H1 (cell line): ENCODE data around the gene TWIST2.

Source experiments
- BRCA1 ChIP-seq: IDR thresholded peaks from 2 replicates; pipeline ENCODE4 v1.6.1; 2012; ENCODE audit warnings: low read depth, low read length, improper control_type of control experiment
- CBX5 ChIP-seq: fragments of 300-800, 300-1000 bp; sonication (generic); IDR thresholded peaks from 2 replicates; pipeline ENCODE4 v1.7.1; 2016; ENCODE audit warnings: antibody characterized with exemption, low read length, low read depth
- EP300 ChIP-seq, 2 experiments: IDR thresholded peaks; 1 replicate in 1 of 2; 2 replicates in 1 of 2; pipeline ENCODE4 v1.6.1; 2011 to 2012; ENCODE audit warnings: low read depth in 2 of 2, low read length in 2 of 2, mild to moderate bottlenecking in 2 of 2, borderline replicate concordance in 1 of 2, inconsistent platforms in 1 of 2, moderate library complexity in 1 of 2
- EZH2 ChIP-seq: fragments of 200-600 bp; sonication (generic); IDR thresholded peaks from 2 replicates; pipeline ENCODE4 v1.7.1; 2012; ENCODE audit warnings: low read depth, mild to moderate bottlenecking, moderate library complexity, low read length, inconsistent platforms; ENCODE audit not compliant: severe bottlenecking
- HDAC6 ChIP-seq: IDR thresholded peaks from one replicate; pipeline ENCODE4 v1.7.1; 2012; ENCODE audit warnings: low read depth, mild to moderate bottlenecking, inconsistent platforms, low read length, moderate library complexity
- JUND ChIP-seq: IDR thresholded peaks from 2 replicates; pipeline ENCODE4 v1.6.1; 2011; ENCODE audit warnings: mild to moderate bottlenecking, improper control_type of control experiment, low read length
- MAX ChIP-seq: IDR thresholded peaks from 2 replicates; pipeline ENCODE4 v1.6.1; 2012; ENCODE audit warnings: inconsistent platforms
- POLR2A ChIP-seq, 2 experiments: IDR thresholded peaks; 1 replicate in 1 of 2; 2 replicates in 1 of 2; pipeline ENCODE4 v1.6.1; 2011; ENCODE audit warnings: low read depth in 2 of 2, low read length in 2 of 2, mild to moderate bottlenecking in 2 of 2; ENCODE audit errors: control extremely low read depth in 1 of 2
- RAD21 ChIP-seq, 2 experiments: IDR thresholded peaks in 1 of 2; conservative IDR thresholded peaks in 1 of 2; 2 replicates each; pipeline ENCODE4 v1.6.1; 2011; ENCODE audit warnings: low read depth in 2 of 2, low read length in 2 of 2, improper control_type of control experiment in 1 of 2, inconsistent platforms in 1 of 2, mild to moderate bottlenecking in 1 of 2, moderate library complexity in 1 of 2
- RFX5 ChIP-seq: IDR thresholded peaks from 2 replicates; pipeline ENCODE4 v1.6.1; 2011; ENCODE audit warnings: low read depth, low read length, improper control_type of control experiment, borderline replicate concordance
- TBP ChIP-seq: IDR thresholded peaks from 2 replicates; pipeline ENCODE4 v1.6.1; 2011; ENCODE audit warnings: low read depth, low read length, improper control_type of control experiment
- YY1 ChIP-seq: IDR thresholded peaks from 2 replicates; pipeline ENCODE4 v1.6.1; 2011; ENCODE audit warnings: low read depth, mild to moderate bottlenecking, low read length
- ZNF274 ChIP-seq: IDR thresholded peaks from 2 replicates; pipeline ENCODE4 v1.7.0; 2012; ENCODE audit warnings: low read length, borderline replicate concordance; ENCODE audit errors: extremely low read depth
- TF ChIP-seq, protein P1 (sequence below), 3 experiments: IDR thresholded peaks; 1 replicate in 2 of 3; 2 replicates in 1 of 3; pipeline versions ENCODE4 v1.5.1 to v1.6.1; 2011; ENCODE audit warnings: low read length in 3 of 3, mild to moderate bottlenecking in 3 of 3, inconsistent platforms in 2 of 3, low read depth in 1 of 3, moderate library complexity in 1 of 3; ENCODE audit not compliant: insufficient read depth in 1 of 3; ENCODE audit errors: control extremely low read depth in 1 of 3

- TF ChIP-seq ZNF274 (no peak), BRCA1 (no peak), EZH2 (no peak), CBX5 (no peak), POLR2A (IDR thresholded peaks at IDR 0.05; ENCODE audit: control extremely low read depth in 1 of 2, low read depth in 2 of 2, low read length in 2 of 2) (no peak), RFX5 (no peak), RAD21 (IDR thresholded peaks at IDR 0.05 in 1 of 2, conservative IDR thresholded peaks at IDR 0.05 in 1 of 2; ENCODE audit: low read depth in 2 of 2, low read length in 2 of 2) (no peak), YY1 (no peak), MAX (no peak), TBP (no peak), HDAC6 (no peak), JUND (no peak), EP300 (IDR thresholded peaks at IDR 0.05; ENCODE audit: borderline replicate concordance in 1 of 2, low read depth in 2 of 2, low read length in 2 of 2) (no peak)
- TF ChIP-seq, protein P1, sequence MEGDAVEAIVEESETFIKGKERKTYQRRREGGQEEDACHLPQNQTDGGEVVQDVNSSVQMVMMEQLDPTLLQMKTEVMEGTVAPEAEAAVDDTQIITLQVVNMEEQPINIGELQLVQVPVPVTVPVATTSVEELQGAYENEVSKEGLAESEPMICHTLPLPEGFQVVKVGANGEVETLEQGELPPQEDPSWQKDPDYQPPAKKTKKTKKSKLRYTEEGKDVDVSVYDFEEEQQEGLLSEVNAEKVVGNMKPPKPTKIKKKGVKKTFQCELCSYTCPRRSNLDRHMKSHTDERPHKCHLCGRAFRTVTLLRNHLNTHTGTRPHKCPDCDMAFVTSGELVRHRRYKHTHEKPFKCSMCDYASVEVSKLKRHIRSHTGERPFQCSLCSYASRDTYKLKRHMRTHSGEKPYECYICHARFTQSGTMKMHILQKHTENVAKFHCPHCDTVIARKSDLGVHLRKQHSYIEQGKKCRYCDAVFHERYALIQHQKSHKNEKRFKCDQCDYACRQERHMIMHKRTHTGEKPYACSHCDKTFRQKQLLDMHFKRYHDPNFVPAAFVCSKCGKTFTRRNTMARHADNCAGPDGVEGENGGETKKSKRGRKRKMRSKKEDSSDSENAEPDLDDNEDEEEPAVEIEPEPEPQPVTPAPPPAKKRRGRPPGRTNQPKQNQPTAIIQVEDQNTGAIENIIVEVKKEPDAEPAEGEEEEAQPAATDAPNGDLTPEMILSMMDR (IDR thresholded peaks at IDR 0.05; ENCODE audit: control extremely low read depth in 1 of 3, insufficient read depth in 1 of 3, low read depth in 1 of 3, low read length in 3 of 3): no peak
Observed at GRCh38 chr2:238873841-238874240, 26.0 kb downstream of the TWIST2 start.
